Caco-2 (cell line): ENCODE data around the gene CCDC102A. TPM values are rescaled to one million over a fixed set of nuclear protein-coding genes. Genes with fewer than 3 reads are reported as not detected.

Source experiments
- BruUV-seq: library from RNA; stranded (reverse); fragments of 400-500 nt; replicated peaks from 2 replicates; lab custom pipeline; 2021; lab: Mats Ljungman, UMichigan
- CTCF ChIA-PET: fragments of 300-600 bp; sonication (Branson Sonifier 250); formaldehyde crosslinking; loops from one replicate; lab custom pipeline; 2022; ENCODE audit warnings: antibody characterized with exemption; lab: Charles Lee
- POLR2A ChIA-PET: fragments of 300-600 bp; sonication (Branson Sonifier 250); formaldehyde crosslinking; loops from one replicate; lab custom pipeline; 2022; ENCODE audit warnings: antibody characterized with exemption; lab: Charles Lee
- DNase-seq, 2 experiments: peaks; one replicate each; pipeline versions ENCODE4 v3.0.0 to v3.0.0-alpha.2; 2020 to 2022
- H3K27me3 ChIP-seq: replicated peaks from 2 replicates; pipeline ENCODE4 v1.6.0; 2011; ENCODE audit warnings: low read length; ENCODE audit not compliant: control insufficient read depth, insufficient read depth
- H3K36me3 ChIP-seq: 2 replicates; pipeline ENCODE4 v1.5.1; 2011; ENCODE audit warnings: low read length; ENCODE audit not compliant: control insufficient read depth, insufficient read depth
- H3K4me1 ChIP-seq: fragments of 250-450 bp; sonication (Bioruptor Pico); 2 replicates; pipeline ENCODE4 v1.5.1; 2020; ENCODE audit warnings: mild to moderate bottlenecking
- H3K4me3 ChIP-seq: 2 replicates; pipeline ENCODE4 v1.5.1; 2011; ENCODE audit warnings: low read depth, mild to moderate bottlenecking, control low read depth, low read length
- H3K9me3 ChIP-seq: fragments of 250-450 bp; sonication (Bioruptor Pico); 2 replicates; pipeline ENCODE4 v1.5.1; 2020; ENCODE audit warnings: mild to moderate bottlenecking, moderate library complexity
- H3K27ac Mint-ChIP-seq: one replicate; pipeline ENCODE4 v1.8.0; 2022; ENCODE audit warnings: mixed read lengths; ENCODE audit not compliant: unreplicated experiment
- H3K27me3 Mint-ChIP-seq: one replicate; pipeline ENCODE4 v1.8.0; 2022; ENCODE audit warnings: mixed read lengths; ENCODE audit not compliant: insufficient read depth, unreplicated experiment
- H3K36me3 Mint-ChIP-seq: one replicate; pipeline ENCODE4 v1.8.0; 2022; ENCODE audit warnings: mild to moderate bottlenecking, mixed read lengths; ENCODE audit not compliant: insufficient read depth, unreplicated experiment
- H3K4me1 Mint-ChIP-seq: one replicate; pipeline ENCODE4 v1.8.0; 2022; ENCODE audit warnings: low read depth, mixed read lengths; ENCODE audit not compliant: unreplicated experiment
- H3K4me3 Mint-ChIP-seq: one replicate; pipeline ENCODE4 v1.8.0; 2022; ENCODE audit warnings: mild to moderate bottlenecking, moderate library complexity, mixed read lengths; ENCODE audit not compliant: unreplicated experiment
- H3K9me3 Mint-ChIP-seq: one replicate; pipeline ENCODE4 v1.8.0; 2022; ENCODE audit warnings: mixed read lengths; ENCODE audit not compliant: unreplicated experiment
- intact Hi-C: fragments of 100-400 bp; cut with micrococcal nuclease; formaldehyde crosslinking; loops from one replicate; pipeline ENCODE4 v1.10.0; 2022; ENCODE audit not compliant: unreplicated experiment
- total RNA-seq: library from RNA; stranded (reverse); gene quantifications from 2 replicates; pipeline ENCODE4 v1.2.3, GENCODE V29; 2022
- TF ChIP-seq, protein P1 (sequence below), 2 experiments: fragments of 200-600 bp in 1 of 2; IDR thresholded peaks; 1 replicate in 1 of 2; 2 replicates in 1 of 2; pipeline versions ENCODE4 v1.5.1 to v1.8.0; 2011 to 2022; ENCODE audit warnings: antibody characterized with exemption in 1 of 2, control low read depth in 1 of 2, inconsistent platforms in 1 of 2, low read depth in 1 of 2, low read length in 1 of 2, mild to moderate bottlenecking in 1 of 2, moderate library complexity in 1 of 2; ENCODE audit not compliant: insufficient read depth in 1 of 2, severe bottlenecking in 1 of 2, unreplicated experiment in 1 of 2

The CCDC102A gene
- total RNA-seq, 1 experiment from 2014 or later = 11.8 TPM

- Mint-ChIP-seq H3K27me3 (no peaks in the 10 kb centered on the region), H3K36me3 (peaks cover 69% of the 10 kb centered on the region), H3K4me3 (no peak overlapping the region), H3K27ac (no peak overlapping the region), H3K4me1 (peaks cover 27% of the 10 kb centered on the region), H3K9me3 (no peaks in the 10 kb centered on the region)
- peaks cover 28% of the 10 kb centered on the region for H3K36me3 ChIP-seq
- H3K9me3 ChIP-seq = no peaks in the 10 kb centered on the region
- peaks cover 44% of the 10 kb centered on the region for H3K4me1 ChIP-seq
- BruUV-seq = no TSS peak
- POLR2A ChIA-PET = no interaction called here
- no peaks in the 10 kb centered on the region for H3K27me3 ChIP-seq
- no peak for DNase-seq
- H3K4me3 ChIP-seq = no peak overlapping the region
- TF ChIP-seq, protein P1, sequence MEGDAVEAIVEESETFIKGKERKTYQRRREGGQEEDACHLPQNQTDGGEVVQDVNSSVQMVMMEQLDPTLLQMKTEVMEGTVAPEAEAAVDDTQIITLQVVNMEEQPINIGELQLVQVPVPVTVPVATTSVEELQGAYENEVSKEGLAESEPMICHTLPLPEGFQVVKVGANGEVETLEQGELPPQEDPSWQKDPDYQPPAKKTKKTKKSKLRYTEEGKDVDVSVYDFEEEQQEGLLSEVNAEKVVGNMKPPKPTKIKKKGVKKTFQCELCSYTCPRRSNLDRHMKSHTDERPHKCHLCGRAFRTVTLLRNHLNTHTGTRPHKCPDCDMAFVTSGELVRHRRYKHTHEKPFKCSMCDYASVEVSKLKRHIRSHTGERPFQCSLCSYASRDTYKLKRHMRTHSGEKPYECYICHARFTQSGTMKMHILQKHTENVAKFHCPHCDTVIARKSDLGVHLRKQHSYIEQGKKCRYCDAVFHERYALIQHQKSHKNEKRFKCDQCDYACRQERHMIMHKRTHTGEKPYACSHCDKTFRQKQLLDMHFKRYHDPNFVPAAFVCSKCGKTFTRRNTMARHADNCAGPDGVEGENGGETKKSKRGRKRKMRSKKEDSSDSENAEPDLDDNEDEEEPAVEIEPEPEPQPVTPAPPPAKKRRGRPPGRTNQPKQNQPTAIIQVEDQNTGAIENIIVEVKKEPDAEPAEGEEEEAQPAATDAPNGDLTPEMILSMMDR (IDR thresholded peaks at IDR 0.05; ENCODE audit: insufficient read depth in 1 of 2, low read depth in 1 of 2, low read length in 1 of 2, severe bottlenecking in 1 of 2, unreplicated experiment in 1 of 2) = no peak
- CTCF ChIA-PET = interaction anchor here (1.1 kb wide), 1 partner anchor 42 kb away, joined by 3 read pairs; no protein-coding TSS in a partner anchor
- intact Hi-C loops = no loop called here
These were observed 61.4 kb downstream of the CCDC102A start for GRCh38 chr16:57474671-57475661.

GRCh38 chr16:57473906-57474305, 62.5 kb downstream of the CCDC102A start:
- H3K27ac Mint-ChIP-seq = no peak overlapping the region
- peaks cover 71% of the 10 kb centered on the region for H3K36me3 Mint-ChIP-seq
- TF ChIP-seq, protein P1 (IDR thresholded peaks at IDR 0.05; ENCODE audit: insufficient read depth in 1 of 2, low read depth in 1 of 2, low read length in 1 of 2, severe bottlenecking in 1 of 2, unreplicated experiment in 1 of 2) = no peak
- H3K4me1 Mint-ChIP-seq = peaks cover 17% of the 10 kb centered on the region
- Histone ChIP-seq H3K27me3 (no peaks in the 10 kb centered on the region), H3K4me1 (peaks cover 37% of the 10 kb centered on the region), H3K9me3 (no peaks in the 10 kb centered on the region), H3K4me3 (no peak overlapping the region), H3K36me3 (peaks cover 28% of the 10 kb centered on the region)
- intact Hi-C loops = no loop called here
- ChIA-PET CTCF (no interaction called here), POLR2A (no interaction called here)
- DNase-seq = no peak
- H3K27me3 Mint-ChIP-seq = no peaks in the 10 kb centered on the region
- BruUV-seq = no TSS peak
- H3K9me3 Mint-ChIP-seq = no peaks in the 10 kb centered on the region
- H3K4me3 Mint-ChIP-seq = no peak overlapping the region

- Histone ChIP-seq H3K4me1 (peaks cover 31% of the 10 kb centered on the region), H3K9me3 (no peaks in the 10 kb centered on the region), H3K4me3 (no peak overlapping the region), H3K36me3 (peaks cover 29% of the 10 kb centered on the region), H3K27me3 (no peaks in the 10 kb centered on the region)
- ChIA-PET CTCF (no interaction called here), POLR2A (no interaction called here)
- Mint-ChIP-seq H3K4me3 (no peak overlapping the region), H3K36me3 (peaks cover 71% of the 10 kb centered on the region), H3K27me3 (no peaks in the 10 kb centered on the region), H3K27ac (peak overlapping the region; percentile 72), H3K9me3 (no peaks in the 10 kb centered on the region), H3K4me1 (peaks cover 11% of the 10 kb centered on the region)
- intact Hi-C loops = no loop called here
- no TSS peak for BruUV-seq
- DNase-seq = no peak
- TF ChIP-seq, protein P1 (IDR thresholded peaks at IDR 0.05; ENCODE audit: insufficient read depth in 1 of 2, low read depth in 1 of 2, low read length in 1 of 2, severe bottlenecking in 1 of 2, unreplicated experiment in 1 of 2) = no peak
These were observed 63.1 kb downstream of the CCDC102A start for GRCh38 chr16:57473176-57473840.
